Sciatic nerve (tissue), 2 donors: ENCODE data around the gene TRABD2B. TPM values are rescaled to one million over a fixed set of nuclear protein-coding genes. Genes with fewer than 3 reads are reported as not detected.

ENCODE experiments used
- ATAC-seq: fragments of 200-7000 bp; cut with Tn5 transposase; one replicate; pipeline ENCODE4 v1.9.1; 2020; ENCODE audit warnings: mild to moderate bottlenecking, moderate library complexity
- DNase-seq: peaks from one replicate; pipeline ENCODE4 v3.0.0-alpha.2; 2020; ENCODE audit warnings: low spot score
- intact Hi-C: fragments of 100-400 bp; cut with DNase I; formaldehyde crosslinking; loops from one replicate; pipeline ENCODE4 v1.14.2; 2022
- total RNA-seq: library from RNA; stranded (reverse); fragmentation: NEBNext Ultra II Directional; extraction: Animal tissue kit (Norgen Biotek cat#: 25700); gene quantifications from one replicate; pipeline ENCODE4 v1.2.1, GENCODE V29; 2021
- donor health status: DM: no; HTN: no; CAD: no.
- donor health status: DM: no; HTN: no; CAD: no.

TRABD2B gene
- total RNA-seq, 1 donor from 2014 or later = 5.0 TPM

DNA sequence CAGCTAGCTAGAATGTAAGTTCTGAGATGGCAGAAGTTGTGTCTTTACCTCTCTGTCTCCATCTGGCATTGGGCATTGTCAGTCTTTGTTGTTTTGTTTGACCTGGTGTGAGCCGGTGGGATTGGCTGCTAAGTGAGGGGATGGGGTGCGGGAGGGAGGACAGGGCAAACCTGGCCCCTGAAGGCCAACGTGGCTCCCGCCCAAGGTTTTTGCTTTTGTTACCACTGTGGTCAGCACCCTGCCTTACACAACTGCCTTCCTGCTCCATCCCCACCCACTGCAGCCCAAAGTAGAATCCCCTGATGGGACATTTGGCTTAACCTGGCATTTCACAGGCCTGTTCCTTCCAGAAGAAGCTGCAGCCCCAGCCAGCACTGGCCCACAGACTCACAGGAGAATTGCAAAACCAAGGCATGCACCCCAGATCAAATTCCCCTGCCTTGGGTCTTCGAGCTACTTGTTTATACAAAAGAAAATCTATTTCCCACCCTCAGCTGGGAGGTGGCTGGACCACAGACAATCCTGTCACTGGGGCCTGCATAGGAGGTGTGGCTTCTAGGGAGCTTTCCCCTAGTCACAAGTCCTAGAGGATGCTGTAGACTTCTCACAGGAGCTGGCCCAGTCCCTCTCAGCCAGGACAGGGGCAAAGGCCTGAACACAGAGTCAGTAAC lies 147.5 kb downstream of the TRABD2B start:
- intact Hi-C loops = no loop called here
- ATAC-seq = peak; percentile 82
- DNase-seq = no peak

DNA sequence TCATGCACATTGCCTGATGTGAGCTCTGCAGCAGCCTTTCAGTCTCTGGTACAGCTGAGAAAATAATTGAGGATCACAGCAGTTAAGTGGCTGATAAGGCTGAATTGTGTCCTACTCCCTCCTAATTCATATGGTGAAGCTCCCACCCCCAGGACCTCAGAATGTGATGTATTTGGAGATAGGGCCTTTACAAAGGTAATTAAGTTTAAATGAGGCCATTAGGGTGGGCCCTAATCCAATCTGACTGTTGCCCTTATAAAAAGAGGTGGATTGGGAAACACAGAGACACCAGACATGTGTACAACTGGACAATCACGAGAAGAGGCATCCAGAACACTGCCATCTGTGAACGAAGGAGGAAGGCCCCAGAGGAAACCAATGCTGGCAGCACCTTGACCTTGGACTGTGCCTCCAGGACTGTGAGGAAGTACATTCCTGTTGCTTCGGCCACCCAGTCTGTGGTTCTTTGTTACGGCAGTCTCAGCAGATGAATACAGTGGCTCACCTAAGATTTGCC lies 148.1 kb downstream of the TRABD2B start:
- ATAC-seq = peak; percentile 44
- no peak for DNase-seq
- intact Hi-C loops = no loop called here

DNA sequence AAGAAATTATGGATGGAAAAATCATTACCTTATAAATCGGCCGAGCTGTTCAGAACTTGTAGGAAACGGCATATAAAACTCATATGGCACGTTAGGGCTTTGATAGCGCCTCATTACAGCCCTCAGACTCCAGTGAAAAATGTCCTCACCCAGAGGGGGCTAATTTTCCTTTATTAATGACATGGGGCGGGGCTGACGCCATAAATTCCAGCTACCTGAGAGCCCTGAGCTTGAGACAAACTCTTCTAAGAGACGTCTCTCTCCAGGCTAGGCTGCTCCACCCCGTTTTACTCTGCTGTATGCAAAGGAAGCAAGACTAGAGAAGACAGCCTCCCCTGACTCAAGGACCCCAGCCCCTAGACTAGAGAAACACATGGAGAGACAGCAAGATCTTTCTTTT lies 149.4 kb downstream of the TRABD2B start:
- ATAC-seq (no peak), DNase-seq (no peak)
- intact Hi-C loops = no loop called here

DNA sequence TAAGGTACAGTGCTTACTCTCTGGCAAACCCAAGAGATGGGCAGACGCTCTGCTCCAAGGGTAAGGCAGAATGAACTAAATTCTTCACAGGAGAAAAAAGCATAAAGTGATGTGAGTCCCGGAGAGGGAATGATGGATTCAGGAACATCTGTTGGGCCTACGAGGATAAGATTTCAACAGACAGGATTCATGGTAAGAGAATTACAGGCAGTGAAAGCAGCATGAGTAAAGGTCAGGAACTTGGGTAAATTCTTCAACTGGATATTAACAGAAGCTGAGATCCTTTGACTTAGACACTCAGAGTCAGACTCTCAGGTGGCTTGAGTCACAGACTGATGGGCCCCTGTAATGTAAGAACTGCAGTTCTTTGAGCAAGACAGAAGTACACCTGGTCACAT lies 152.6 kb downstream of the TRABD2B start:
- intact Hi-C loops = no loop called here
- ATAC-seq (no peak), DNase-seq (no peak)

DNA sequence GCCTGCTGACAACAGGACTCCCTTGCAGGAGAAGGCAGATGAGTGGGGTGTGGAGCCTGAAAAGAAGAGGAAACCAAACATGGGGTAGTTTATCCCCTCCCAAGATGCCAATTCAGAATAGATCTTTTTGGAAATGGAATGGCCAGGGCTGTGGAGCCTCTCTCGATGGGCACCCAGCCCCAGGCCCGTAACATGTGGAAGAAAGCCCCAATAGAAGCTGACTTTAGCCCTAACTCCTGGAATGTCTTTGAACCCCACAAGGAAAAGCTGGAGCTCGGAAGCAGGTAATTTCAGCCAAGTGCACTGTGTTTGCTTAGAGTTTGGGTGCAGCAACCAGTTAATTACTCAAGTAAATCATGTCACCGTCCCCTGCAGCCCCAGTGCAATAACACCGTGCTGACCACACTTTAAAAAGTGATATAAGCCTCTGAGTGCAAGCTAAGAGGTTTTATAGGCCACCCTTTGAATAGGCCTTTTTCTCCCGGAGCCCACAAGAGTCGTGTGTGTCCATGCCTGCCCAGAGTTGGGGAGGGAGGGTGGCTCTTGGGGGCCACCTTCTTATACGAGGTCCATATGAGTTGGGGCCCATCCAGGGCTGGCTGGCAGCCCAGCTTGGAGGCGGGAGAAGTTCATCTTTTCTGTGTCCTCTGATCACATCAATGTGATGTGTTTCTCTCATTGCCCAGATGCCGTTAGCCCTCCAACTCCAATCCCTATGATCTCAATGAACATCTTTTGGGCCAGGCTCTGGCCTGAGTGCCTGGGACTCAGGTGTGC lies 153.2 kb downstream of the TRABD2B start:
- intact Hi-C loops = no loop called here
- ATAC-seq (no peak), DNase-seq (no peak)

DNA sequence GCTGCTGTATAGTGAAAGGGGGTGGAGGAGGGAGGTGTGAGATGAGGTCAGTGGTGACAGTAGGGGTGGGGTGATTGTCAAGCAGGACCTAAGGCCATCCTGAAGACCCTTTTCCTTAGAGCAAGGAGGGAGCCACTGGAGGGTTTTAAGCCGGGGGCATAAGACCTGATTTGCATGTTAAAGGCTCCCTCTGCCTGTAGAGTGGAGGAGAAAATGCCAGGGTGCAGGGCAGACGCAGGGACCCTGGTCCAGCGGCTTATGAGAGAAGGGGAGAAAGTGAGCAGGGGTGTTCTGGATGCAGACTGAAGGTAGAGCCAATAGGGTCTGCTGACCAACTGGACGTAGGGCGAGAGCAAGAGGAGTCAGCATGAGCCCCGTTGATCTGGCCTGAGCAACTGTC lies 154.1 kb downstream of the TRABD2B start:
- ATAC-seq (no peak), DNase-seq (no peak)
- intact Hi-C loops = no loop called here

DNA sequence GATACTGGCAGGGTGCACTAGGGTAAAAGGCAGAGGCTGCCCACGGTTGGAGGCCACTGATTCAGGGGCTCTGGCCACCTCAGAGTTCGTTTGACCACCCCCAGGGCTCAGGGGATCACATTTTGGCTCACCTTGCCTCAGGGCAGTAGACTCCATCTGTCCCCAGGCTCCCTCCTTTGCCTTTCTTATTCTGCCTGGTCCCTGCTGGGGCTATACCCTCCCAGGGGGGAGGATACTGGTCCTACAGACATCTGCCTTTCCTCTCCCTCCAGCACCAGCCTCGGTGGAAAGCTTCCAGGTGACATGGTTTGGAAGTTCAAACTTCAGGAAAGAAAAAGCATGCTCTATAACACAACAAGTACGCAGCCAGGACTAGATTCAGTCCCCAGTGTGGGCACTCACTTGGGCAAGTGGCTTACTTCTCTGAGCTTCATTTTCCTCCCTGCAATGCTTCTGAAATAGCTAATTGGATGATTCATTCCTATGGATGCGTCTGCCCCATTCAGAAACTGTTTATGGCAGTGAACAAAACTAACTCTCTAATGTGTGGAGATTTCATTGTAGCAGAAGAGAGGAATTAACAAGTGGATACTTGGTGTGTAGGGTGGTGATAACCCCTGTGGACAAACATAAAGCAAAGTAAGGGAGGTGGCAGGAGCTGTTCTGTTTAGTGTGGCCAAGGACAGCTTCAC lies 154.8 kb downstream of the TRABD2B start:
- peak; percentile 22 for DNase-seq
- intact Hi-C loops = no loop called here
- no peak for ATAC-seq

DNA sequence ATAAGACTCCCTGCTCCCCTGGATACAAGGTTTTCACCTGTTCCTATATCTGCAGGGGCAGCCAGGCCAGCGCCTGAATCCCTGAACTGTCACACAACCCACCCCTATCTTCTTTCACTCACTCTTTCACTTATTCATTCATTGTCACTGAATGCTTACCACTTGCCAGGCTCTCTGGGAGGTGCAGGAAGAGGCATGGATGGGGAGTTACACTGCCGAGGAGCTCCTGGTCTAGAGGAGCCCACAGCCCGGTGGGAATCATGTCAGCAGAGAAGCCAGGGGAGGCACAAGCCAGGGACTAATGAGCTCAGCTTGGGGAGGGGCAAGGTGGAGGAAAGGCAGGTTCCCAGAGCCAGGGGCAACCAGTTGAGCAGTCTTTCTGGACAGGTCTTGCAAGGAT lies 155.8 kb downstream of the TRABD2B start:
- no peak for DNase-seq
- no peak for ATAC-seq

DNA sequence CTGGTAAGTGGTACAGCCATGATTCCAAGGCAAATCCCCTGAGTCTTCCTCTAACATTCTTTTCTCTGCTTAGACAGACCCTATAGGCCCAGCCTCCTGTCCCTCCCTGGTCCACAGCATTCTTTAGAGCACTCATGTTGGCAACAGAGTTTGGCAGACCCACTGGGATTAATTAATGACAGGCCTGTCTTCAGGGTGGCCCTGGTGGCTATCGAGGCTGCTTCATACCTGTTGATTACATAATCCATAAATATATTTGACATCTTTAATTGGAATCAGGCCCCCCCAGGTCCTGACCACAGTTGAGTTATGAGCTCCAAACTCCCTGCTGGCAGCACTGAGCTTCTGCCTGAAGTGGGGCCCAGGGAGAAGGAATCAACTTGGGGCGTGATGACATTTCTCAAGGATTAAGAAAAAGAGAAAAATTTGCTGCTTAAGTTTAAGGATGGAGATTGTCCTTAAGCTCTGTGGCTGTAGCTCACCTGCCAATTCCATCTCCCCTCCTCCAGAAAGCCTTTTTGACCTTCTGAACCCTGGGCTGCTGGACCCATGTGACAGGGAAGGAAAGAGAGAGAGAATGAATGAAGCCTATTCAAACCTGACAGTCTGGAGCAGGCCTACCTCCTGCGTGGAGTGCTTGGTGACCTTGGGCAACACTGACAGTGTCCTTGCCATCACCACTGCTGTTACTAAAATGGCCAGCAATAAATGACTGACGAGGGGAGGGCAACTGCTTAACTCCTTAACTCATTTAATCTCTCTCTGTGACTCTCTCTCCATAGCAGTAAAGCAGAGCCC lies 156.6 kb downstream of the TRABD2B start:
- intact Hi-C loops = no loop called here
- DNase-seq (no peak), ATAC-seq (no peak)

More for the DNA sequence above, 155.8 kb downstream of the TRABD2B start:
- intact Hi-C loops = no loop called here

DNA sequence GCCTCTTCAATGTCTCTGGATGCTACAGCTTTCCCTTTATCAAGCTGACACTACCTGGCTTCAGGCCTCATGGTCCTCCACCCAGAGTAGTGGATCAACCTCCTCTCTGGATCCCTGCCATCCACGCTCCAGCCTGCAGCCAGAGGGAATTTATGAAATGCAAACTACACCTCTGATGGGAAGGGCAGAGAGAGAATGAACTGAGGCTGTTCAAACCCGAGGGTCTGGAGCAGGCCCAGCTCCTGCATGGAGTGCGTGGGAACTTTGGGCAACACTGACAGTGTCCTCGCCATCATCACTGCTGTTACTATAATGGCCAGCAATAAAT lies 157.8 kb downstream of the TRABD2B start:
- ATAC-seq = no peak
- intact Hi-C loops = no loop called here
- DNase-seq = no peak

DNA sequence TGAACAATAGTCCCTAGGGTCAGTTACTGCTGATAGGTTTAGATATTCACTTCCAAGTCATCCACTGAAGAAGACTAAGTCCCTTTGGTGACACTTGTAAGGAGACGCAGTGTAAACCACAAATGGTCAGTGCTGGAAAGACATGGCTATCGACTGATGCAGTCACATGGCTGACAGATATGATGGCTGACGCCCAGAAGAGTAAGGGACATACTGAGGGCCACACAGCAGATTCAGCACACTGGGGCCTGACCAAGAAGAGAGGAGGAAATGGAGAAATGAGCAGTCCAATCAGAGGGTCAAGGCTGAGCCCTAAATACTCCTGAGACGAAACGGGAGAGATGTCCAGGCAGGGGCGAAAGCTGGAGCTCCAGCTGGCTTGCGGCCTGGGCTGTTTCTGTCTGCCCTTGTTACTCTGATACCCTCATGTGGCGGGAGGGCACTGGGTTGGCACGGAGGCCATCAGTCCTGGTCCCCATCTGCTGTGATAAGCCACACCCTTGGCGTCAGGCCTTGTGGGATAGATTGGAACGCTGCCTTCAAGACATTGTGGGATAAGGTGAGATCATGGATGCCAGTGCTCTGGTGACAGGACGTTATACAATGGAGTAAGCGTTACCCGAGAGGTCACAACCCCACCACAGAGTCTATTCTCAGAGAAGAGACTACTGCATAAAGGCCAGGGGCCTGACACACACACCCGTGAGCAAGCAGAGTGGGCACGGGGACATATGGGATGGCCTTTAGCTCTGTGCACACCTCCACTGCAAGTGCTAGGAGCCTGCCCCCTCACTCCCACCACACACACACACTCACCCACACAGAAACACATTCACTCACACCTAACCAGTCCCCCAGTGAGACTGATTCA lies 158.4 kb downstream of the TRABD2B start:
- intact Hi-C loops = no loop called here
- ATAC-seq (no peak), DNase-seq (peak; percentile 49)

DNA sequence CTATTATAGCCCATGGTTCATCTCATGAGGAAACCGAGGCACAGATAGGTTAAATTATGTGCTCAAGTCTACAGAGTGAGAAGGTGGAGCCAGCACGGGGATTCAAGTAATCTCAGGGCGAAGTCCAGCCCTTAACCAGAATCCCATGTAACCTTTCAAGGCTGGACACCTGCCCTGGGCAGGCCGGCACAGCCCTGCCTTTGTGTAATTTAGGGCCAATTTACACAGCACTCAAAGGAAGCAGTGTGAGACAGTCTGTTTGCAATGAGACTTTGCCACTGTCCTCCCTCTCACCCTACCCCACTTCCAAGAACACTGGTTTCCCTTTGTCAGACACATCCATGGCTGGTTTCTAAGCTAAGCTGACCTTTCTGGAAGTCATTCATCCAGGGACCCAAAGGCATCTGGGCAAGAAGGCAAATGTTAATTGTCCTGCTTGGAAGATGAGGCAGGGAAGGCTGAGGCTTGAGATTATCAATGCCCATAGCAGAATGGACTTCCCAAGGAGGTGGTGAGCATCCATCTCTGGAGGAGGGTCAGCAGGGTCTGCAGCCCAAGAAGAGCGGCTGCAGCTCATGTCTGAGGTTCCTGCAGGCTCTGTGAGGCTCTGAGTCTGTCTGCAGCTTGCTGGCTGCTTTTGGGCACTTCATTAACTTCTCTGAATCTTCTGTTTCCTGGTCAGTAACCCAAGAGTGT lies 159.2 kb downstream of the TRABD2B start:
- DNase-seq = peak; percentile 12
- intact Hi-C loops = no loop called here
- peak; percentile 21 for ATAC-seq

DNA sequence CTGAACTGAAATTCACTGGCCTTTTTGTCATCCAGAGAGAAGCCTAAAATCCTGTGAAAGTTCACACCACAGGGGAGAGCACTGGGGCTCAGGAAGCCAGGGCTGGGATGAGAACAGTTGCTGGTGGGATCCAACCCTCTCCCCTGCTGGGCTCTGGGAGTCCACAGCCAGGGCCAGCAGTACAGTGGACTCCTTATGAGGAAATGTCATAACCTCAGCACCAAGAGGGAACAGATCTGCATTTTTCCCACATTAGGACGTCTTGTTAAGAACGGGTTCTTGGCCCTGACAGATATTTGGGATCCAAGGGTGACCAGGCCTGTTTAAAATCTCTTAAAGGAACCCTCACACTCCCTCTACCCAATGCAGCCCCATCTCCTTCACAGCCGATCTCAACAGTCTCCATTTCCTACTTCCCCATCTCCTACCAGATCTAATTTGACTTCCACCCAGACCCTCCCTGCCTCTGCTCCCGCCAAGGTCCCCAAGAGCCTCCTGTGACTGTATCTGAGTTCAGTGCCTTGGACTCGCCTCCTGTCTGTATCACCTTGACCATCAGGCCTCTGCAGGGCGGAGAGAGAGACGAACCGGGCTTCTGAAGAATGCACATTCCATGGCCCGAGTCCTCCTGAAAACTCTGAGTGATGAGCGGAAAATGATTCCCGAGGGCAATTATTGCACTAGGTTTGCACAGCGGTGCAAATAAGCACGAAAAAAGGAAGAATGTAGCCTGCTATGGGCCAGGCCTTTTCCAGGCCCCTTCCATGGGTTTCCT lies 159.9 kb downstream of the TRABD2B start:
- DNase-seq (peak; percentile 35), ATAC-seq (peak; percentile 44)
- intact Hi-C loops = no loop called here

DNA sequence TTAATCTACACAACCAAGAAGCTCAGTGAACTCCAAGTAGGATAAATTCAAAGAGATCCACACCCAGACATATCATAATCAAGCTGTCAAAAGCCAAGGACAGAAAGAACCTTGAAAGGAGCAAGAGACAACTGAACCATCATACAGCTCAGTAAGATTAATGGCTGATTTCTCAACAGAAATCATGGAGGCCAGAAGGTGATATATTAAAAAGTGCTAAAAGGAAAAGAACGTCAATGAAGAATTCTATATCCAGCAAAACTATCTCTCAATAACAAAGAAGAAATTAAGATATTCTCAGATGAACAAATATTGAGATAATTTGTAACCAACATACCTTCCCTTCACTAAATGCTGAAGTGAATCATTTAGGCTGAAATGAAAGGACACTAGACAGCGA lies 161.8 kb downstream of the TRABD2B start:
- no peak for DNase-seq
- intact Hi-C loops = no loop called here

DNA sequence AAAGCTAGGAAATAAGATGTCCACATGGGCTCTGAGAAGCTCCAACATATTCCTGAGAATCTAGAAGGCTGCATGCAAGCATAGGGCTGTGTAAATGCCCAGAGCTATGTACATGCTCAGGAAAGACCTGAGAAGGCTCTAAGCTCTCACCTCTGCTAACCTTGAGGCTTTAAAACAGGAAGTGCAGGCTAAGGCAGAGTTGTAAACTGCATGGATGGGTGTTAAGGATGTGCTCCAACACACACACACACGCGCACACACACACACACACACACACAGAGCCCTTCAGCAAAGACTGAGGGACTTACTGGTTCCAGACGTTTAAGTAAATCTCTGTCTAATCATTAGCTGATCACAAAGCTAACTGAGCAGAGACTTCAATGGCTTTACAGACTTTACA lies 162.9 kb downstream of the TRABD2B start:
- DNase-seq (no peak), ATAC-seq (no peak)
- intact Hi-C loops = no loop called here

More for the DNA sequence above, 161.8 kb downstream of the TRABD2B start:
- no peak for ATAC-seq

DNA sequence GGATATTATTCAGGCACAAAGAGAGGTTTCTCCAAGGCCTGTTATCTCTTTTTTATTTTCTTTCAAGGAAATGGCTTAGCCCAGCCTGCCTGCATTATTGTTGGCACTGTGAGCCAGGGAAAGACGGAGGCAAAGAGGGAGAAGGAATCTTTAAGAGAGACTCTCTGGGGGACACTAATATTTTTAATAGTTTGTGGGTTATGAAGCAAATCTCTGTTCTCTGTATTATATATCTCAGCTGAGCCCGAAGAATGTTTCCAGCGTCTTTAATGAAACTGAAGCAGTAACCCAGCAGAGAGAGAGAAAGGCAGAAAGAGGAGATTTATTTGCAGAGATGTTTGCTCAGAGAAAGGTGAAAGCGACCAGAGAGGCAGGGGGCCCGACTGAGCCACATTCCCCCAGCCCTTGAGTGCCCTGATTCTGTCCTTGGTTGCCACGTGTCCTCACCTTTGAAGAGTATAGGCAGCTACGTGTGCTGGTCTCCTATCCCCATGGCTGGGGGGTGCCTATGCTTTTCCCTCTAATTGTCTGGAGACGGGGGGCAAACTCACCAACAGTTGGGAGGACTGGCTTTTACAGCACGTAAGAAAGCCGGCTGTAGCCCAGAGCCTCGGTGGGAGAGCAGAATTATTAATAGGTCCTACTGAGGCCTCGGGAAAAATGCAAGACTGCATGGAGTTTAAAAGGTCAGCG lies 166.4 kb downstream of the TRABD2B start:
- DNase-seq (peak; percentile 21), ATAC-seq (no peak)
- intact Hi-C loops = no loop called here
